ENCODE measurements around the gene TH.
"Not testable (repeated sequence)": the region's sequence is repeated elsewhere in the genome, so short reads cannot be mapped to it uniquely, and the experiment has no call there.

Gene TH

DNA sequence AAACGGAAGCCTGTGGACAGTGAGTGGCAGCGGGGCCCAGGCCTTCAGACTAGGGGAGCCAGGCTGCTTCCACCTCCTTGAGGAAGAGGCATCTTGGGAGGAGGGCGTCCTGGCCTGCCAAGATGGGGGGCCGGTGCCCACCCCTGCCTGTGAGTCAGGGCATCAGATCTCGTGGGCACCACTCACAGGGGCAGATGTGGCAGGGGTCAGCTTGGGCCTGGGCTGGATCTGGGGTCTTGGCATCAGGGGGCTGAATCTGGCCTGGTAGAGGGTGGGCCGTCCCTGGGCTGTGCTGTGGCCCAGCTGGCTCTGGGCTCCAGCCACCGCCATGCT lies 24.1 kb upstream of the TH start:
- DNase-seq (ENCODE audit: low spot score): no peak

DNA sequence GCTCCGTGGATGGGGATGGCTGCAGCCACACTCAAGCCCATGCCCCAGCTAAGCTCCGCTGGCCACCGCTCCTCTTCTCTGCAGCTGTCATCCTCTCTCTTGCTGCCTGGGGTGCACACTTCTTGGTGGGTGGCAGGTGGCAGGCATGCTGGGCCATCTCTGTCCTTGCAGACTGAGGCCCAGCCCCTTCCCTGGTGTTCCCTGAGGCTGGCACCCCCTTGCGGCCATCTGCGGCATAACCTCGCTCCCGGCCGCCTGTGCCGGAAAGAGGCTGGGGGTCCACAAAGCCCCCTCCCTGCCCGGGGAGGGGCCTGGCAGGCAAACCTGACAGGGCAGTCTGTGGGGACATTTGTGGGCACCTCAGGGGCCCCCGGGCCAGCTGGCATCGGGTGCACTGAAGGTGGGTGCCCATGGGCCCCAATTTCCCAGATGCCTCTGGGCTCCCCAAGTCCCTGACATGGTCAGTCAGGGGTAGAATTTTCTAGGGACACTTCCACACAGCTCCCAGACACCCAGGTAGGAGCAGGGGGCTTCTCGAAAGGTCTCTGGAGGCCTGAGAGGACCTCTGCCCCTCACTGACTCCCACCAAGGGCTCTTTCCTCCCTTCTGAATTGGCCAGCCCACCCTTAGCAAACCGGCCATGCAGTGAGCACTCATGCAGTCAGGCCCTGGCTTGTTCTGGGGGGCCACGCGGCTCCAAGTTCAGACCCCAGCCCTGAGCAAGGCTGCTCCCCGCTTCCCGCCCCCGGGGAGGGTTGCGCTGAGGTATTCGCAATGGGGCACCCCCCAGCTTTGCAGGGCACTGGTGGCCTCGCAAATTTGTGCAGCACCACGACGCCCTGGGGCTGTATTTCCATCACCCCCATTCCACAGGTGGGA lies 23.5 kb upstream of the TH start:
- DNase-seq (ENCODE audit: low spot score): no peak

DNA sequence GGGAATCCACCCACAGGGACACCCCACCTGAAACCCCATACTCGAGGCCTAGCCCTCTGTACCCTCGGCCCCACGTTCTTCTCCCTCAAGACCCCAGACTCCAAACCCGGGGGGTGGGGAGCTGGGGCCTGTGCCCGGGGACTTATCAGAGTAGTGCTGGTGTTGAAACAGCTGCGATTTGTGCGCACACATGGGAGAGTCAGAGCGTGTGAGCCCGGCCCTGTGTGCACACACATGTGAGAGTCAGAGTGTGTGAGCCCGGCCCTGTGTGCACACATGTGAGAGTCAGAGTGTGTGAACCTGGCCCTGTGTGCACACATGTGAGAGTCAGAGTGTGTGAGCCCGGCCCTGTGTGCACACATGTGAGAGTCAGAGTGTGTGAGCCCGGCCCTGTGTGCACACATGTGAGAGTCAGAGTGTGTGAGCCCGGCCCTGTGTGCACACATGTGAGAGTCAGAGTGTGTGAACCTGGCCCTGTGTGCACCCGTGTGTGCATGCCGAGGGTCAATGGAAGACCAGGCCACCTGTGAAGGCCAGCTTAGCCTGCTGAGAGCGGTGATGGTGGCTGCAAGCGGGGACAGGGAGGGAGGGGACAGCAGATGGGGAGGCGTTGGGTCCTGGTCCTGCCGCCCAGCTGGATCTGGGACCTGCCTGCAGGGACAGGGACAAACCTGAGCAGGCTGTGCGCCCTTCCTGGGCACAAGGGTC lies 22.4 kb upstream of the TH start:
- DNase-seq (ENCODE audit: low spot score): not testable (repeated sequence)

DNA sequence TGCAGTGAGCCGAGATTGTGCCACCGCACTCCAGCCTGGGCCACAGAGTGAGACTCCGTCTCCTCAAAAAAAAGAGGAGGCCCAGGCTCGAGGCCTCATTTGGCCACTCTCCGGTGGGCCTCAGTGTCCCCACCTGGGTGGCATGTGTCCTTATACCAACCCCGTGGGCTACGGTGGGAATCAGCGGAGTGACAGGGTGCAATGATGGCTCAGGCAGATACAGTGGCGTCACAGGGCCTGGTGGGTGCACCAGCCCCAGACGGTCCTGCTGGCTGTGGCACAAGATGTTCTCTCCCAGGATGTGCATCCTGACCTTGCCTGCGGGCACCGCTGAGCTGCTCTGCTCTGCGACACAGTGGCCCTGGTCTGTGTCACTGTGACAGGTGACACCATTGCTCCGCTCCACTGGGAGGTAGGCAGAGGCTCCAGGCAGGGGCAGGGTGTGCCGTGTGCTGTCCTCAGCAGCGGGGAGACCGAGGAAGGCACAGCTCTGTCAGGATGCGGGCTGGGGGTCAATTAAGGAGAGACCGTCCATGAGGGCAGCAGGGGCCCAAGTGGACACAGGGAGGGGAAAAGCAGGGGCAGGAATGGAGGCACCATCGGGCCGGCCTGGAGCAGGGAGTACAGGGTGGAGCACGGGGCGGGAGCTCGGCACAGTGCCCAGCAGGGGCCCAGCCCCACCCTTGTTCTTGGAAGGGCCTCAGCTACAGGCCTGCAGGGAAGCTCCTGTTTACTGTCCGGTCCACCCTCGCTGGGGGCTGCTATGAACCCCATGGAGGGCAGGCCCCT lies 21.7 kb upstream of the TH start:
- no peak for DNase-seq (ENCODE audit: low spot score)

DNA sequence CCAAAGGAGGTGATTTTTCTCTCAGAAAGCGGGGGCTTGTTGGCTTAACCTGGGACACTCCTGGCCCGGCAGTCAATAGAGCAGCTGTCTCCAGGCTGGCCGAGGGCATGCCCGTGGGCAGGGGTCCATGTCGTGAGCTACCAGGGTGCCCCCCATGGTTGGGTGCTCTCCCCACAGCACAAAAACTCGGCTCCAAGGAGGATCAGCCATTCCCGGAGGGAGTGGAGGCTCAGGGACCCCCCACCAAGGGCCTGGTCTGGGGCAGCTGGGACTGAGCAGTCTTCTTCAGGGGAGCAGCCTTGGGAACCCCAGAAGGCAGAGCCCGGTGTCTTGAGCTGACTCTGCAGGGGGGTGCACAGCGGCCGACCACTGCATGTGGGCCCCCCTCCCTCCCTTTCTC lies 20.8 kb upstream of the TH start:
- DNase-seq (ENCODE audit: low spot score): no peak

DNA sequence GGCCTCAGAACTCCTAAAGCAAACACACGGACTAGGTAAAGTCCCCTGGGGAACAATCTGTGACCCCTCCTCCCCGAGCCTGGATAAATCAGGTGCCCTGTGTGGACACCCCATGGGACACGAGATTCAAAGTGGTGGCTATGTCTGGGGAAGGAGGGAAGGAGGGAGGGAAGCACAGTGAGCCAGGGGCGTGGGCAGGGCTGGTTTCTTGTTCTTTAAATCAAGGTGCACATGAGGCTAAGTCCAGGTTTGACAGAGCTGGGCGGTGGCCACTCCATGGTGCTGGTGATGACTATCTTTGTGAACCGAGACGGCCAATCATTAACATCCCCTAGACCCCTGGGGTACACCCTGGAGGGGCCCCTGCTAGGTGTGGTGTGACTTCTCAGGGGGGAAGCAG lies 20.3 kb upstream of the TH start:
- no peak for DNase-seq (ENCODE audit: low spot score)

DNA sequence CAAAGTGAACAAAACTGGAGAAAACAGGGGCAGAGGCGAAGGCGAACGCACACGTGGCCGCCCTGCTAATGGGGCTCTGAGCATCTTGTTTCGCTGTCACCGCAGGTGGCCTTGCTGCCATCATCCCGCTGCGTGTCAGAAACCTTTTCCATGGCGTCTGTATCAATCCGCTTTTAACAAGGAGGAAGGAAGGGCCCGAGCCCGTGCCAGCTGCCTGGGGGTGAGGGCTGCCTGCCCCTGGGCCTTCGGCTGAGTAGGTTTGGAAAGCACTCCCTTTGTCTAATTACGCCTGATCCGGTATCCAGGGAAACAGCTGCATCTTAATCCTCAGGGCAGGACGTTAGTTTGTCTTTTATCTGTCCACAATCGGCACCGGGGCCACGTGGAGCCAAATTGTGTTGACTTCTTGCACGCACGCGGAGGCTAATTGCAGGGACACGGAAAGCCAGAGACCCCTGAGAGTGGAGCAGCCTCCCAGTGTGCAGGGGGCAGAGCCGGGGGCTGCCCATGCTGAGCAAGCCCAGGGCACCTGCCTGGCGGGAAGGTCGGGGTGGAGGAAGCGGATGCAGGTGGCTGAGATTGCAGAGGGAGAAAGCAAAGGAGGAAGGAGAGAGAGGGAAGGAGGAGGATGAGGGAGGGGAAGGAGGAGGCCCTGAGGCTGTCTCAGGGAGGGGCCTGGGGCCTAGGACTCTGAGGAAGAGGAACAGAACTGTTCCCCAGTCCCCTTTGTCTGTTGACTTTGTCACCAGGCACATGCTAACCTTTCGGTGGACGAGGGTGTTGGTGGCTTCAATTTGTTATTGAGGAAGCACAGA lies 19.2 kb upstream of the TH start:
- DNase-seq (ENCODE audit: low spot score): no peak

DNA sequence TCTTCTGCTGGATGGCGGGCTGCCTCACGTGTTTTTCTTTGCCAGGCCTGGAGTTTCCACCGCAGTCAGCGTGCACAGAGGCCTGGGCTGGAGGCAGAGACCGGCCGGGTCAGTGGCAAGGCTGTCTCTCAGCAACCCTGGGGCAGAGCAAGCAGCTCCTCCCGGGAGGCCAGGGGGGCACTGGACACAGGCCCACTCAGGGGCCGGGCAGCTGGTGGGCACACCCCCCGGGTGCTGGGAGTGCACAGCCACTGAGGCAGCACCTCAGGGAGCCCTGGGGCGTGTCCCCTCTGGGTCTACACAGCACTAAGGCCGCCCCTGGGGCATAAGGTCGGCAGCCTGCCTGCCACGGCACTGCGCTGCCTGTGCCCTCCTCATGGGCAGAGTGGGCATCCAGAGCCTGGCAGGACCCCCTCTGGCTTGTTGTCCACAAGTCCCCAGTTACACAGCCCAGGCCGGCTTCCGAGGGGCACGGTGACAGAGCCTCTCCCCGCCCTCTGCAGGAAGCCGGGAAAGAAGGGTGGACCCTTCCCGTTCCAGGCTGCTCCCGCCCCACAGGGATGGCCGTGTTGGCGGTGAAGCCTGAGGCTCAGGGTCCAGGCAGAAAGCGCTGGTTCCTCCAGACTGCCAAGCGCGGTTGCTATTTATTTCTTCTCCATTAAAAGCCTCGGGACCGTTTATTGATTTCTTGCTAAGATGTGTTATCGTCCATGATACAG lies 18.5 kb upstream of the TH start:
- no peak for DNase-seq (ENCODE audit: low spot score)

DNA sequence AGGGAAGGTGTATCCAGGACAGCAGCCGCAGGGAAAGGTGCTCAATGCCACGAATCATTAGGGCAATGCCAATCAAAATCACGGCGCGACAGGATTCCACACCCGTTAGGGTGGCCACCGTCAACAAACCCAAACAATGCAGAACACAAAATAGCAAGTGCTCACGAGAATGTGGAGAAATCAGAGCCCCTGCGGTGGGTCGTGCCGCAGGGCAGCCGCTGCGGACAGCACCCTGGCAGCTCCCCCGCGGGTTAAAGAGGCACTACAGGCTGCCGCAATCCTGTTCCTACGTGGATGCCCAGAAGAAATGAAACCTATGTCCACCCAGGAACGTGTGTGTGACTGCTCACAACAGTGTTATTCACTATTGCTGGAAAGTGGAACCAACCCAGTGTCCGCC lies 17.1 kb upstream of the TH start:
- DNase-seq (ENCODE audit: low spot score): no peak

DNA sequence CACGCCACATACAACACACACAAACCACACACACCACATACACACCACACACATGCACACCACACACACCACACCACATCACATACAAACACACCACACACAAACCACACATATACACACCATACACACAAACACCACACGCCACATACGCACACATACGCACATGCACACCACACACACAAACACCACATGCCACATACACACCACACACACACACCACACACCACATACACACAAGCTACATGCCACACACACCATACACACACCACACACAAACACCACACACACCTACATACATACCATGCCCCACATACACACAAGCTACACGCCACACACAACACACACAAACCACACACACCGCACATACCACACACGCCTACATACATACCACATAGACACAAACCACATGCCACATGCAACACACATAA lies 15.7 kb upstream of the TH start:
- no peak for DNase-seq (ENCODE audit: low spot score)

DNA sequence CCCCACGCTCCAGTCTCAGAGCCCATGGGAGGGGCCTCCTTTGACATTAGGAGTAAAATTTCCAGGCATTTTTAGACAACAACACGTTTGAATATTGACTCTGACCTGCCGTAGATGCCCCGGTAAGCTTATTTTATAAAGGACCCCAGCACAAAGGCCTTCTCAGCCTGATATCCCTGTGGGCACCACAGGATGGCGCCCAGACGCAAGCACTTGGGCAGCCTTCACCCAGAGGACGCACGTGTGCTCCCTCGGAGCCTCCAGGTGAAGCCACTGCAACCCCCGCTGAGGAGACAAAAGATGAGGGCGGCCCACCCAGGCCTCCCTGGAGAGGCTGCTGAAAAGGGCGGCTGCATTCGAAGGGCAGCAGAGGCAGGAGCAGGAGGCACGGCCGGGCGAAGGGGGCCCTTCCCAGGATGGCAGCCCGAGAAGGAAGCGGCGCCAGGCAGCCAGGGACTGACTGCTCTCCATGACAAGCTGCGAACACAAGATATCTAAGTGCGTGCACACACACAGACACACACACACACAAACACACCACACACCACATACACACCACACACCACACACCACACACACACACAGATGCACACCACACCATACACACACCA lies 15.2 kb upstream of the TH start:
- DNase-seq (ENCODE audit: low spot score): no peak

DNA sequence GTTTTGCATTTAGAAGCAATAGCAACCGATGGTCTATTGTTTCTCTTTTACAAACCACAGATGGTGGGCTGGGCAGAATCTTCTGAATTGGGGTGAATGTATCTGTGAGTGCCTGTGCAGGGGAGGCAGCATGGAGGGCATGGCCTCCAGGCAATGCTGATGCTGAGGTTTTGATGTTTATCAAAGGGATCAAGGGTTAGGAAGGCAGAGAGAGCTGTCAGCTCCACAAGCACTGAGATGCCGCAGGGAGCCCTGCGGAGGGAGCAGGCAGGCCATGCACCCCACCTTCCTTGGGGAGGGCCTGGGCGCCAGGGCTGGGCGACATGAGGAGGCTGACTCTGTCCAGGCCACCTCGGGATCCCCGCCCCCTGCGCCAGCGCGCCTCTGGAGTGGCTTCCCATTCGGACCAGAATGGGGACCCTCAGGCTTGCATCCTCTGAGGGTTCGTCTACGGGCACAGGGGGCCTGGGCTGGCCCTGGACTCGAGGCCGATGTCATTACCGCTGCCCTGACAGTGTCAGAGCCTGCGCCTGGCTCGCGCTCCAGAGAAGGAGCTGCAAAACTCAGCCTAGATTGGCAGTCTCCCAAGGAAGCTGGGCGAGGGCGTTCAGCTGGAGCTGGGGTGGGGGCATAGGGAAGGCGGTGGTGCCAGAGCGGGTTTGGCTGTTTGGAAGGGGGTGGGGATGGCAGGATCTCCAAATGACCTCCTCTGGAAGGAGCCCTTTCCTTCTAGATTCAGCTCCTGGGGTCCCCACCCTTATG lies 13.9 kb upstream of the TH start:
- DNase-seq (ENCODE audit: low spot score): no peak

DNA sequence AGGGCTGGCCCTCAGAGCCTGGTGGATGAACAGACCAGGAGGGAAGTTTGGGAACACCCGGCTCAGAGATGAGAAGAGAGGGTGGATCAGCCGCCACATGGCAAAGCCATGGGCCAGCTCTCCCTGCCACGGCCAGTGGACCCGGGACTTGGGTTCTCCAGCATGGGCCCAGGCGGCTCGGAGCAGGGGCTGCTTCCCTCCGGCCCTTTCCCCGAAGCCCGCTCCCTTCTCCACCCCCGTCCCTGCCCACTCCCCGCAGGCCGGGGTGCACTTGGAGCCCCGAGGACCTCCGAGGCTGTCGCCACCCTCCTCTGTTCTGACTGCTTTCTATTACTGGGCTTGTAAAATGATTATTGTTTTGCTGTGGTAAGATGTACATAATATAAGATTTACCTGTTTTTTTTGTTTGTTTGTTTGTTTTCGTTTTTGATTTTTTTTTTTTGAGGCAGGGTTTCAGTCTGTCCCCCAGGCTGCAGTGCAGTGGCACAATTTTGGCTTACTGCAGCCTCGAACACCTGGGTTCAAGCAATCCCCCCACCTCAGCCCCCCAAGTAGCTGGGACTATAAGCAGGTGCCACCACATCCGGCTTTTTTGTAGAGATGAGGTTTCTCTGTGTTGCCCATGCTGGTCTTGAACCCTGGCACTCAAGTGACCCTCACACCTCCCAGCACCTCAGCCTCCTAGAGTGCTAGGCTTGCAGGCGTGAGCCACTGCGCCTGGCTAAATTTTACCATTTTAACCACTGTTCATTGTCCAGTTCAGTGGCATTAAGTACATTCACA lies 11.3 kb upstream of the TH start:
- DNase-seq (ENCODE audit: low spot score): no peak

DNA sequence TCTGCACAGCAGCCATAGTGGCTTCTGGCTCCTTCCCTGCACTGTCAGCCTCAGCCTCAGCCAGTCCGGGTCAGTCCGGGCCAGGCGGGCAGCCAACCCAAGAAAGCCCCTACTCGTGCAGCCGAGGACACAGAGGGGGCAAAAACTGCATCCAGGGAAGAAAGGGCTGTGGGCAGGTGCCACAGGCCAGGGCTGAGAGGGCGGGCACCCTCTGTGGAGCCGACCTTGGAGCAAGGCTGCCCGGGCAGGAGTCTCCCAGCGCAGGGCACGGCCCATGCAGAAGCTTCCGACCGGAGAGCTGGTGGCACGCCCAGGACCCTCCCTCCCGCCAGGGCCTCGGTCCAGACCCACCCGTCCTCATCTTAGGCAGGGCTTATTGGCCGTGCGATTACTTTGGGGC lies 10.5 kb upstream of the TH start:
- no peak for DNase-seq (ENCODE audit: low spot score)

DNA sequence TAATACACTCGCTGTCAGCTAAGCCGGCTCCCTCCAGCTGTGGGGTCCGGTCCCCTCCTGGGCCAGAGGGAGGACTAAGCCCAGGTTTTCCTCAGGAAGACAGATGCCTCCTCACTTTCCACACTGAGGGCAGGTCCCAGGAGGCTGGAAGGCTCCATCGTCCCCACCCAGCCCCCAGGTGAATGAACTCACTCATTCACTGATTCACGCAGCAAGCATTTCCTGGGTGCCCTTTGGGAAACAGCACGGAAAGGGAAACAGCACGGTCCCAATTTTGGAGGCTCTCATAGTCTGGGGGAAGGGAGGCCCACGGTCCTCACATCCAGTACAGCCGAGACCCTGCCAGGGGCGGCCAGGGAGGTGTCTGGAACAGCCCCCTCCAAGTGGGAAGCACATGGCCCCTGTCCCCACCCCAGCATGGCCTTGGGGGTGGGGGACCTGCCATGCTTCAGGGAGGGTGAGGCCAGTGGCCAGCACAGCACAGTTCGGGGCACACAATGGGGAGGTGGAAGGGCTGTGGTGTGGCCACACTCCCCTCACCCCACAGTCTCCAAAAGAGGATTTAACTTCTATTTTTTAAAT lies 9.3 kb upstream of the TH start:
- no peak for DNase-seq (ENCODE audit: low spot score)

DNA sequence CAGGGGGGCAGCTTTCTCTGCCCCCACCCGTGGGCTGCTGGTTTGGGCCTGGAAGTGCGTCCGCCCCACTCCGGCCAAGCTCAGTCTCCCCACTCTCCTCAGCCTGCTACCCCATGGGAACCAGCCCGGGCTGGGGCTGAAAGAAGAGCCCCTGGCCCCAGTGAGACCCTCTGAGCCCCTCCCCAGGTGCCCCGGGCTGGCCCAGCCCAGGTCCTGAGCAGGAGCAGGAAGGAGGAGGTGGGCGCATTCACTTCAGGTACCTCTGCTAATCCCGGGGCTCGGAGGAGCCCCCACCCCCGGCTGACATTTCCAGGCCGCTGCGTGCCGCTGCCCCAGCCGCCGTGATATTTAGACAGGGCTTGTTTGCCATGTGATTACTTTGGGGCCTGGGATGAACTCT lies 8.7 kb upstream of the TH start:
- DNase-seq (ENCODE audit: low spot score): no peak

DNA sequence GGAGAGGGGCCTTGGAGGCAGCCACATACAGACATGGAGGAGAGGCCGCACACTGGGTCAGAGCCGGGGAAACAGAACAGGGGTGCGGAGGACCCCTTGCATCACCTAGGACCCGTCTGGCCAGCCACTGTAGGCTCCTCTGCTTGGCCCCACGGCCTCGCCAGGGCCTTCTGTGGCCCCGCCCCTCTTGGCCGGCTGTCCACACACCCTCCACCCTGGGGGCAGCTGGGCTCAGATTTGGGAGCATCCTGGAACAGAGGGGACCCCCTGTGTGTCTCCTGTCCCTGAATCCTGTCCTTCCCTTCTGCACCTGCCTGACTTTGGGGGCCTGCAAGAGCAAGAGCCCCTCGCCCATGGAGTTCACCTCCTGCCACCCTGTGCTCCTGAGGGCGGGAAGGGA lies 7.9 kb upstream of the TH start:
- DNase-seq (ENCODE audit: low spot score): no peak

DNA sequence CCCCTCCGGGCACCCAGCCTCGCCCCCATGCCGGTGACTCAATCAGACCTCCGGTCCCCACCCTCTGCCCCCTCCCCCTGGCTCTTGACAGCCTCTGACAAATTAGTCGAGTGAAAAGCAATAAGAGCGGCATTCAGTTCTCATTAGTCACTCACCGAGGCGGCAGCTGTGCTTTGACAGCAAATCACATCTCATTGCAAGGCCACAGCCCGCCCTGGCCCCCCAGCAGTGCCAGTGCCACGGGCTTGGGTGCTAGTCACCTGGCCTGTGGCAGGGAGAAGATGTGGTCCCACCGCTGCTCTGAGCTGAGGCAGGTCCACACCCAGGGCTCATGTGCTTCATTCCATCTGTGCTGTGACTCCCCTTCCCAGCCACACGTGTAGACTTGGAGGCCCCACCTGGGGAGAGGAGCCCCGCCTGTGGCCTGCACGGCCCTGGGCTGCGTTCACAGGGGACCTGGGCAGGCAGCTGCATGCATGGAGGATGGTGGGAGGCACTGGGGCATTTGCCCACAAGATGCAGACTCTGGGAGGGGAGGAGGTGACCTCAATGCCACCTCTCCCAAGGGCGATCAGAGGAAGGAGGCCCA lies 7.4 kb upstream of the TH start:
- DNase-seq (ENCODE audit: low spot score): peak; percentile 60
